Body of pancreas (tissue), 4 donors: ENCODE data around the gene AKAP6.

Source experiments
- CTCF ChIP-seq, 7 experiments: fragments of 450-650 bp in 4 of 7; fragments of 200-600 bp in 3 of 7; sonication (generic) in 3 of 7; IDR thresholded peaks; one replicate each; pipeline ENCODE4 v1.5.1; 2016 to 2019; ENCODE audit warnings: antibody characterized with exemption in 7 of 7
- POLR2A ChIP-seq, 3 donors: fragments of 450-650 bp; IDR thresholded peaks; one replicate each; pipeline ENCODE4 v1.6.1; 2016; ENCODE audit warnings: antibody characterized with exemption in 3 of 3, mild to moderate bottlenecking in 2 of 3

GRCh38 chr14:32607399-32607798, 278.3 kb downstream of the AKAP6 start:
- TF ChIP-seq CTCF (IDR thresholded peaks at IDR 0.05) = no peak
- no peak for TF ChIP-seq POLR2A (IDR thresholded peaks at IDR 0.05)
